Right lobe of liver (tissue), 4 donors: ENCODE data around the gene TOM1L2.

Experiments
- POLR2A ChIP-seq: fragments of 450-650 bp; IDR thresholded peaks from one replicate; pipeline ENCODE4 v1.6.1; 2017; ENCODE audit warnings: antibody characterized with exemption, mild to moderate bottlenecking
- TF ChIP-seq, protein P1 (sequence below), 4 donors: fragments of 200-600 bp in 3 of 4; fragments of 450-650 bp in 1 of 4; IDR thresholded peaks; one replicate each; pipeline versions ENCODE4 v1.5.1 to v1.8.0; 2016 to 2022; ENCODE audit warnings: antibody characterized with exemption in 4 of 4, mild to moderate bottlenecking in 2 of 4
- donor health status: DM: no; HTN: no; CAD: no.
- donor health status: DM: no; HTN: no; CAD: no.
- donor health status: DM: no; HTN: yes; CAD: no.

GRCh38 chr17:17835415-17836249, 136.6 kb downstream of the TOM1L2 start:
- TF ChIP-seq, protein P1, sequence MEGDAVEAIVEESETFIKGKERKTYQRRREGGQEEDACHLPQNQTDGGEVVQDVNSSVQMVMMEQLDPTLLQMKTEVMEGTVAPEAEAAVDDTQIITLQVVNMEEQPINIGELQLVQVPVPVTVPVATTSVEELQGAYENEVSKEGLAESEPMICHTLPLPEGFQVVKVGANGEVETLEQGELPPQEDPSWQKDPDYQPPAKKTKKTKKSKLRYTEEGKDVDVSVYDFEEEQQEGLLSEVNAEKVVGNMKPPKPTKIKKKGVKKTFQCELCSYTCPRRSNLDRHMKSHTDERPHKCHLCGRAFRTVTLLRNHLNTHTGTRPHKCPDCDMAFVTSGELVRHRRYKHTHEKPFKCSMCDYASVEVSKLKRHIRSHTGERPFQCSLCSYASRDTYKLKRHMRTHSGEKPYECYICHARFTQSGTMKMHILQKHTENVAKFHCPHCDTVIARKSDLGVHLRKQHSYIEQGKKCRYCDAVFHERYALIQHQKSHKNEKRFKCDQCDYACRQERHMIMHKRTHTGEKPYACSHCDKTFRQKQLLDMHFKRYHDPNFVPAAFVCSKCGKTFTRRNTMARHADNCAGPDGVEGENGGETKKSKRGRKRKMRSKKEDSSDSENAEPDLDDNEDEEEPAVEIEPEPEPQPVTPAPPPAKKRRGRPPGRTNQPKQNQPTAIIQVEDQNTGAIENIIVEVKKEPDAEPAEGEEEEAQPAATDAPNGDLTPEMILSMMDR (IDR thresholded peaks at IDR 0.05) = no peak
- no peak for TF ChIP-seq POLR2A
